Myocyte (in vitro differentiated cells): ENCODE data around the gene FBXL16. TPM values are rescaled to one million over a fixed set of nuclear protein-coding genes. Genes with fewer than 3 reads are reported as not detected.
A peak's percentile ranks its signal among the peaks of the same experiment; 100 is the strongest.

Source experiments
- DNase-seq: peaks from one replicate; pipeline ENCODE4 v3.0.0-alpha.2; 2012; ENCODE audit warnings: low read depth
- total RNA-seq: library from RNA; depleted of rRNA; stranded (reverse); fragments of >200 nt; gene quantifications from 2 replicates; pipeline ENCODE4 v1.2.3, GENCODE V29; 2014

FBXL16 gene
- total RNA-seq, 1 donor from 2014 or later = 0.51 TPM

DNA sequence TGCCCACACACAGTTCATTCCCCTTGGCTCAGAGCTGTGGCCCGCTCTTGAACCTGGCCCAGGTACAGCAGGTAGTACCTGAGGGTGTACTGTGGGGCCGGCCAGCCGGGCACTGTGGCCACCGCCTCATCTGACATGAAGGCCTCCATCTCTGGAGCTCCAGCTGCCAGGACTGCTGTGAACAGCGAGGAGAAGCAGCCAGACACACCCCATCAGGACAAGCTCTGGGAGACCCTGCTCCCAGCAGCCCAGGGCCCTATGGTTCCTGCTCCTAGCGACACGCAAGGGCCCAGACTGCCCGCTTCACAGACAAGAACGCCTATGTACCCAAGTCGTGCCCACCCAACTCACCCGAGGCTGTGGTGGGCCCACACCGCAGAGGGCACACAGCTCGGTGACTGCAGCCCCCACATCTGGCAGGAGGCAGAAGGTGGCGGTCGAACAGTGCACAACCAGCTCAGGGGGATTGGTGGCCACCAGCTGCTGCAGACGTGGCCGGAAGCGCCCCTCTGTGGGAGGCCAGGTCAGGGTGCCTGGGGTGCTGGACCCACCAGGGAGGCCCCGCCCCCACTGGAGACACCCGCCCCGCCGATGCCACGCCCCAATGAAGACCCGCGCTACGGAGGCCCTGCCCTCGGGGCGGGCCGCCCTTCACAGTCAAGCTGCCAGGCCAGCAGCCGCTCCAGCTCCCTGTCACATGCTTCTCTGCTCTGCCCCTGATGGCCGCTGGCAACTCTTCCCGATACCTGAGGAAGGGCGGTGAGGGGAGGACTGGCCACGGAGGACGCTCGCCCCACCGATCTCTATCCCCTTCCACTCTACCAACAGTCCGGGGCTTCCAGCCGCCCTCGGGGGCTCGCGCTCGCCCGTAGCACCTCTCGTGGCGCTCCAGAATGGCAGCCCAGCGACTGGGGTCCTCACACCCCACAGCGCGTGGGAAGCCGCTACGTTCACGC is 26.5 kb downstream of the FBXL16 start:
- peak; percentile 11 for DNase-seq

GRCh38 chr16:678209-678857 is 27.3 kb downstream of the FBXL16 start:
- DNase-seq = no peak

- no peak for DNase-seq
Measured at GRCh38 chr16:677316-678190, 28.0 kb downstream of the FBXL16 start.

DNA sequence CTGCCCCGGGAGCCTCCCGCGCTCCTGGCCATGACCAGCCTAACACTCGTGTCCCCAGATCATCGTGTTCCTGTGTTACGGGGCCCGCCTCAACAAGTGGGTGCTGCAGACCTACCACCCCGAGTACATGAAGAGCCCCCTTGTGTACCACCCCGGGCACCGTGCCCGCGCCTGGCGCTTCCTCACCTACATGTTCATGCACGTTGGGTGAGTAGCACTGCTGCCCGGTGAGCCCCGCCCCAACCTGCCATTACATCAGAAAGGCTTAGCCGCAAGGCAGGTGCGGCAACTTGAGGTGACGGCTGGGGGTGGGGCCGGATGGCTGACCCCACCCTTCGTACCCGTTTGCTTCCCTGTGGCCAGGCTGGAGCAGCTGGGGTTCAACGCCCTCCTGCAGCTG is 28.7 kb downstream of the FBXL16 start:
- DNase-seq = no peak

DNA sequence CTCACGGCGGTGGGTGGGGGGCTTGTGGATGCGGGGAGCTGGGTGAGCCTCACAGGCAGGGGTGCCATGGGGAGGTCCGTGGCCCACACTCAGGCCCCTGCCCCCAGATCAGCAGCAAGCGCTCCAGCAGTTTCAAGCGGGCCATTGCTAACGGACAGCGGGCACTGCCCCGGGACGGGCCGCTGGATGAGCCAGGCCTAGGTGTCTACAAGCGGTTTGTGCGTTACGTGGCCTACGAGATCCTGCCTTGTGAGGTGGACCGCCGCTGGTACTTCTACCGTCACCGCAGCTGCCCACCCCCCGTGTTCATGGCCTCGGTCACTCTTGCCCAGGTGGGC is 29.1 kb downstream of the FBXL16 start:
- no peak for DNase-seq

GRCh38 chr16:675884-676564 is 29.6 kb downstream of the FBXL16 start:
- DNase-seq = no peak

DNA sequence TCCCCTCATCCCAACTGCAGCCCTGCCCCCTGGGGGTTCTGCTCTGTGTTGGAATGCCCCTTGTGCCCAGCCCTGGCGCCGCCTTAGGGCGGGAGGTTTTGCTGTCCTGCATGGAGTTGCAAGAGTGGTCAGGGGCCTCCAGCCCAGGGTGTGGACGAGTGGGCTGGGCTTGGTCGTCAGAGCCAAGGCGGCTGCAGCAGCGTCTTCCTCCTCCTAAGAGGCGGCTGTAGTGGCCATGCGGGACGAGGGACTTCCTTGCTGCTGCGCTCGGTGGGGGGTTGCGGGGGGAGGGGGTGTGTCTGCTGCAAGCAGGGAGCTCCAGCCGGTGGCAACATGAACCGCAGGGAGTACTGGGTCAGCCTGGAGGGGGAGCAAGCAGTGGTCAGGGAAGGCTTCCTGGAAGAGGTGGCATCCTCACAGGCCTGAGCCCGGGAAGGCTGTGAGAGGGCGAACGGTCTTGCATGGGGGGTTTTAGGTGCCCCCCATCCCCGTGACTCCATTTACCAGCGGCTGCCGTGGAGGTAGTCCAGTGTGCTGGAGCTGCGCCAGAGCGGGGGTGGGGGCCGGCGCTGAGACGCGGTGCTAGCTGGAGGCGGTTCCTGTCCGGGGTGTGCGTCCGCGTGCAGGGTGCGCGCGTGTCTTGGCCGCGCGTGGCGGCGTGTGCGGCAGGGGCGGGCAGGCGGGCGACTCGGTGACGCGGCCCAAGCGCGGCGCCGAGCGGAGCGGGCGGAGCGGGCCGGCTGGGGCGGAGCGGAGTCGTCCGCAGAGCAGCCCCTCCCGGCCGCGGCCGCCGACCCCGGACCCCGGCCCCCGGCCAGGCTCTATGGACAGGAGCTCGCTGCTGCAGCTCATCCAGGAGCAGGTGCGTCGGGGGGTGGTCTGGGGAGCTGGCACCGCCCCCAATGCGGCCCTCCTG is 30.4 kb downstream of the FBXL16 start, which contains the start of gene RHBDL1:
TSS of gene RHBDL1 (plus strand) at position 704 of the 916 bp plus-strand sequence. CDS start at position 824, 120 bp downstream.
- peak; percentile 10 for DNase-seq

DNA sequence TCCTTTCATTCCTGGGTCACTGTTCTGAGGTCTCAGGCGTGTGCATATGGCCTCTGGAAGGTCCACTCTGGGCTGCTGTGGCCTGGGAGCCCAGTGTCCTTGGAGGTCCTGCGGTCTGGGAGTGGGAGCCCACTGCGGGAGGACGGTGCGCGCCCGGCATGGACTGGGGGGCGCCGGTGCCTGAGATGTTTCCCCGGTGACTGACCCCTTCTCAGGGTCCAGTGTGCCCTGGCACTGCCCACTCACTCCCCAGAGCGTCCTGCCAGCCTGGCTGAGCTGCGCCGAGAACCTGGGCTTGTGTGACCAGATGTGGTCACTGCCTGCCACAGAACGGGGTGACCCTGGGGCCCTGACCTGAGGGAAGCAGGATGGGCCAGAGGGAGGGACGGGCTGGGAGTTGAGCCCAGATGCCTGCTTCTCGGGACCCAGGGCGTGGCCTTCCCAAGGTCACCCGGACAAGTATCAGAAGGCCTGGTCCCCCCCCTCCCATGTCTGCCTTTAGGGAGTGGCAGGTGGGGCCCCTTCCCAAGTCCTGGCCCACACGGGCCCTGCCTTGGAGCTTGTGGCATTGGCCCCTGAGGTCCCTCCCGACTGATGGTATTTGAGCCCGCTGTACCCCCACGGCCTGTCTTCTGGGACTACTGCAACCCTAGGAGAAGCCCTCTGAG is 31.3 kb downstream of the FBXL16 start:
- no peak for DNase-seq

DNA sequence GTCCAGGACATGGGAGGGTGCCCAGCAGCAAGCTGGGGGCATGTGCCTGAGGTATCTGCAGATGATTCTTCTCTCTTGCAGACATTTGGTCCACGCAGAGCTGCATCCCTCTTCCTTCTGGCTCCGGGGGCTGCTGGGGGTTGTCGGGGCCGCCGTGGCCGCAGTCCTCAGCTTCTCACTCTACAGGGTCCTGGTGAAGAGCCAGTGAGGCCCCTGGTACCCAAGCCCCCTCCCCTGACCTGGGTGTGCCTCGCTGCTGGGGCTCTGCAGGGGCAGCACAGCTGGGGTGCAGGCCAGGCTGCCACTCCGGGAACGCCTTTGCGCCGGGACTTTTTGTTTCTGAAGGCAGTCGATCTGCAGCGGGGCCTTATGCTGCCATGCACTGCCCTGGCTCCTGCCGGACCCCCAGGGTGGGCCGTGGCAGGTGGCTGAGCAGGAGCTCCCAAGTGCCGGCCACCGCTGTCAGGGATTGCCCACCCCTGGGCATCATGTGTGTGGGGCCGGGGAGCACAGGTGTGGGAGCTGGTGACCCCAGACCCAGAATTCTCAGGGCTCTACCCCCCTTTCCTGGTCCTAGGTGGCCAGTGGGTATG is 32.1 kb downstream of the FBXL16 start:
- DNase-seq = no peak

GRCh38 chr16:672851-673250 is 32.8 kb downstream of the FBXL16 start:
- DNase-seq = no peak

DNA sequence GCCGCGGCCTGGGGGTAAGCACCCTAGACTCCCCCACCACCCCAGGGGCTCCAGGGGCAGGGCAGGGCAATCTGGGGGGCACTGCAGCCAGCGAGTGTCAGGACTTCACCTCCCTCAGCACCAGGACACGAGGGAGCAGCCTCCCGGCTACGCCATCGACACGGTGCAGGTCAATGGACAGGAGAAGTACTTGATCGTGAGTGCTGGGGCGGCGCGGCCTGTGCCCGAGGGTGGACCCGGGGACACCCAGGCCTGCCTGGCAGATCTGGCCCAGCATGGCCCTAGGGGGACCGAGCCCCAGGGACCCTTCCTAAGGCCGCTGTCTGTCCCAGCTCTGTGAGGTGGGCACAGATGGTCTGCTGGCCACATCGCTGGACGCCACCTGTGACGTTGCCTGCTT is 33.2 kb downstream of the FBXL16 start:
- no peak for DNase-seq

- DNase-seq = no peak
Measured at GRCh38 chr16:671353-672131, 34.1 kb downstream of the FBXL16 start.

- no peak for DNase-seq
Measured at GRCh38 chr16:670485-671352, 34.9 kb downstream of the FBXL16 start.

GRCh38 chr16:669666-670065 is 35.9 kb downstream of the FBXL16 start:
- DNase-seq = no peak

DNA sequence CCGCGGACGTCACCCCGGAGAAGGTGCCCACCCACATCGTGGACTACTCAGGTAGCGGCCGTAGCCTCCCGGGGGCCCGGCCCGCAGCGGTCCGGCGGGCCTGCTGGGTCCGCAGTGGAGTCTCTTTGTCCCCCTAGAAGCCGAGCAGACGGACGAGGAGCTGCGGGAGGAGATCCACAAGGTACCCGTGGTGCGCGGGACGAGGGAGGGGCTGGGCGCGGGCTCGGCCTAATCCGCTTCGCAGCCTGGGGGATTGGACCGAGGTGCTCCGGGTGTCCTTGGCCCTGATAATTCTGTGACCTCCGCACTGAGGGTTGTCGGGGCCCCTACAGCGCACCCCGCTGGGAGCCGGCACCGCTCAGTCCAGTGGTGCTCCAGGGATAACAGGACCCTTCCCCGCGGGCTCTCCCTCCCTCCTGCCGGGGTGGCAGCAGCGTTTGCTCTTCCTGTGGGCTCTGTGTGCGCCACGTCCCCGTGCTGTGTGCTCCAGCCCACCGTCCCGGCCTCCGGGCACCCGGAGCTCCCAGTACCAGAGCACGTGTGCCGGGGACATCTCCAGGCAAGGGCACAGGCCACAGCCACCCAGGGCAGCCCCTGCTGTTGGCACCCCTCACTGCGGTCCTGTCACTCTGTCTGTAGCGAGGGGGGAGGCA is 37.0 kb downstream of the FBXL16 start:
- DNase-seq = no peak

GRCh38 chr16:667780-668518 is 37.7 kb downstream of the FBXL16 start, which contains the start of gene RHOT2:
TSS of gene RHOT2 (plus strand) at chr16:668132. CDS start at chr16:668200, 68 bp downstream.
- peak; percentile 89 for DNase-seq
